AML-193 (cell line): Measurements from ENCODE around the gene SYDE1.

Source experiments
- DNase-seq, 2 experiments: peaks; one replicate each; lab custom pipeline; 2025; lab: John Stamatoyannopoulos, UW

Gene SYDE1

GRCh38 chr19:15108145-15108844 is 1.1 kb downstream of the SYDE1 start:
- DNase-seq: no peak

GRCh38 chr19:15108845-15109767 is 1.9 kb downstream of the SYDE1 start:
- no peak for DNase-seq

DNA sequence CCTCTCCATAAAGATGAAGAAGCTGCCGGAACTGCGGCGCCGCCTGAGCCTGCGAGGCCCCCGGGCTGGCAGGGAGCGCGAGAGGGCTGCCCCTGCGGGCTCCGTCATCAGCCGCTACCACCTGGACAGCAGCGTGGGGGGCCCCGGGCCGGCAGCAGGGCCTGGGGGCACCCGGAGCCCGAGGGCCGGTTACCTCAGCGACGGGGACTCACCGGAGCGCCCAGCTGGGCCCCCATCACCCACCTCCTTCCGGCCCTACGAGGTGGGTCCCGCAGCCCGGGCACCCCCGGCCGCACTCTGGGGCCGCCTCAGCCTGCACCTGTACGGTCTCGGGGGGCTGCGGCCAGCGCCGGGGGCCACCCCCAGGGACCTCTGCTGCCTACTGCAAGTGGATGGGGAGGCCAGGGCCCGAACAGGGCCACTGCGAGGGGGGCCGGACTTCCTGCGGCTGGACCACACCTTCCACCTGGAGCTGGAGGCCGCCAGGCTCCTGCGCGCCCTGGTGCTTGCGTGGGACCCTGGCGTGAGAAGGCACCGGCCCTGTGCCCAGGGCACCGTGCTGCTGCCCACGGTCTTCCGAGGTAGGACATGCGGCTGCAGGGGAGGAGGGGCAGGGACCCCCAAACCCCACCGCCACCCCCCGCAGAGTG is 2.7 kb downstream of the SYDE1 start:
- no peak for DNase-seq

DNA sequence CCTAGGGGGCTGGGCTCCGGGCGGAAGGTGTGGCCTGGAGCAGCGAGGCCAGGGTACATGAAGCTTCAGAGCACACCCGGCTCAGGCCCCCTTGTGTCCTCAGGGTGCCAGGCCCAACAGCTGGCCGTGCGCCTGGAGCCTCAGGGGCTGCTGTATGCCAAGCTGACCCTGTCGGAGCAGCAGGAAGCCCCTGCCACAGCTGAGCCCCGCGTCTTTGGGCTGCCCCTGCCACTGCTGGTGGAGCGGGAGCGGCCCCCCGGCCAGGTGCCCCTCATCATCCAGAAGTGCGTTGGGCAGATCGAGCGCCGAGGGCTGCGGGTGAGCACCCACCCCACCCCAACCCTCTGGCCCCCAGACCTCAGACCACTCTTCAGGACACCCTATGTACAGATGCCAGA is 3.2 kb downstream of the SYDE1 start:
- no peak for DNase-seq

GRCh38 chr19:15111758-15112157 is 4.6 kb downstream of the SYDE1 start:
- no peak for DNase-seq

- no peak for DNase-seq
These were observed 5.2 kb downstream of the SYDE1 start for GRCh38 chr19:15112385-15112784.

DNA sequence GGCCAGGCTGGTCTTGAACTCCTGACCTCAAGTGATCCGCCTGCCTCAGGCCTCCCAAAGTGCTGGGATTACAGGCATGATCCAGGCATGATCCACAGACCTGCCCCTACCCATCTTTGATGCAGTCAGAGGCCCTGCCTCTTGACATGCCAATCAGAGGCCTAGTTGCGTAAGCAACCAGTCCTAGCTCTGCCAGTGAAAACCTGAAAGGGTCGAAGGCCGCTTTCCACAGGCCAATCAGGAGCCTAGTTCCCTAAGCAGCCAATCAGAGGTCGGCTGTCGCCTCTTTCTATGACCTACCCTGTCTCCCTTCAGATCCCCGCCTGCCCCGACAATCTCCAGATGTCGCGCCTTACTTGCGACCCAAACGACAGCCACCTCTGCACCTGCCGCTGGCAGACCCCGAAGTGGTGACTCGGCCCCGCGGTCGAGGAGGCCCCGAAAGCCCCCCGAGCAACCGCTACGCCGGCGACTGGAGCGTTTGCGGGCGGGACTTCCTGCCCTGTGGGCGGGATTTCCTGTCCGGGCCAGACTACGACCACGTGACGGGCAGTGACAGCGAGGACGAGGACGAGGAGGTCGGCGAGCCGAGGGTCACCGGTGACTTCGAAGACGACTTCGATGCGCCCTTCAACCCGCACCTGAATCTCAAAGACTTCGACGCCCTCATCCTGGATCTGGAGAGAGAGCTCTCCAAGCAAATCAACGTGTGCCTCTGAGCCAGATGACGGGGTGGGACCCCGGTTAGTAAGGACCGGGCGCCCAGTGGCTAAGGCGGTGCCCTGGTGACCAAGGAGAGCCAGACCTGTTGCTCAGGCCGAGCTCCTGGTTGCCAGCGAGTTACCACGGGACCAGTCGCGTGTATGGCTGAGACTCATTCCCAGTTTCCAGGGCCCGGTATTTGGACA is 6.3 kb downstream of the SYDE1 start:
- no peak for DNase-seq

DNA sequence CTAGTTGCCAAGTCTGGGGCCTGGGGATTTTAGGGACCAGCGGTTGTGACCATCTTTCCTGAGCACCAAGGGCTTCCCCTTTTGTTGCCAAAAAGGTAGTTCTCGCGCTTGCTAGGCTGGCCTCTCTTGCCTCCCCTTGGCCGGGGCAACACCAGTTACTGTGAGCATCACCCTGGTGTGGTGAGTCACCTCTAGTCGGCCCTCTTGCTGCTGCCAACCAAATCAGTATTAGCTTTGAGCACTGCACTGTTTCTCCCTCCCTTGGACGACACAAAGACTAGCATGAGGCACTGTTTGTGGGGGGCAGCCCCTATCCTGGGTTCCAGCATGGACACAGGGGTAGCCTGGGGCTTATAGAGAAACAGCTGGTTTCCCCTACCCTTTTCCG is 6.9 kb downstream of the SYDE1 start:
- no peak for DNase-seq

DNA sequence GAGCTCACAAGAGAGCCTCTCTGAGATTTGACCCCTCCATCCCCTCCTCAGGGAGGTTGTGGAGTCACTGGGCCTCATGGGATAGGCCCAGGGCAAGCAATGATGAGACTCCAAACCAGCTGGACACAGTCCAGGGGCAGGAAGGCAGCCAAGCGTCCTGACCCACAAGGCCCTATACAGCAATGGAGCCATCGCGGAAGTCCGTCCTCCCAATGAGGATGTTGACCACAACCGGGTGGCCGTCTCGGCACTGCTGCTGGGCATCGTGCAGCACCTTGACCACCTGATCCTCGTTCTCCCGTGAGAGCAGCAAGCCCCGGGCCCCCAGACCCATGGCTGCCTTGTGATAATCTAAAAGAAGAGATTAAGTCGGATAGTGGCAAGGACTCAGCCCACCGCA is 7.9 kb downstream of the SYDE1 start:
- no peak for DNase-seq

DNA sequence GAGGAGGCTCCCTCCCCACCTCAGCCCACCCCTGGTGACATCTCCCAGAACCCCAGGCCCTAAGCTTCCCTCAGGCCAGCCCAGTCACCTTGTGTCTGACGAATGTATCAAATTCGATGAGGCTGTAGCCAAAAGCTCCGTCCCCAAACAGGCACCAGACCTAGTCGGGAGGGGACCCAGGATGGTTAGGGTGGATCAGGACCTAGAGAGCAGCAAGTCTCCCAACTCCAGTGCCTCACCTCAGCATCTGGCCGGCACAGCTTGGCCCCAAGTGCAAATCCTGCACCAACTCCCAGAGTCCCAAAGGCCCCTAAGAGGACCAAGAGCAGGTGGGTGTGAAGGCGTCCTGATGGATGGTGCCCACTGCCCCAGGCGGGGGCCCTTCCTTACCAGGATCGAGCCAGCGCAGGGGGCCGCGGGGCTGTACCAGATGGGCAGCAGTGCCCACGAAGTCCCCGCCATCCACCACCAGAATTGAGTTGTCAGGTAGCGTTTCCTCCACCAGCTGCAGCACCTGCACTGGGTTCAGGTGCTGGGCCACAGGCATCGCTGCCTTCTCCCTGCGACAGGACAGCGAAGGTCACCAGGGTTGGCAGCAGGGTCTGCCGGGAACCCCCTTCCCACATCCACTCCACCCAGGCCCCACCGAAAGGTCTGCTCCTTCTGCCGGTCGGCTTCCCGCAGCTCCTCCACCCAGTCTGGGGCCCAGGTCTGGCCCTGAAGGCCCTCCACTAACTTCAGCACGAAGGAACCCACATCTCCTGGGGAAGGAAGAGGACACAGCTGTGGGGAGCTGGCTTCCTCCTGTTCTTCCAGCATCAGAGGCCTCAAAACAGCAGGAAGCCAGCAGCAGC is 8.8 kb downstream of the SYDE1 start:
- DNase-seq: no peak

- DNase-seq: no peak
These were observed 9.7 kb downstream of the SYDE1 start for GRCh38 chr19:15116856-15117255.

DNA sequence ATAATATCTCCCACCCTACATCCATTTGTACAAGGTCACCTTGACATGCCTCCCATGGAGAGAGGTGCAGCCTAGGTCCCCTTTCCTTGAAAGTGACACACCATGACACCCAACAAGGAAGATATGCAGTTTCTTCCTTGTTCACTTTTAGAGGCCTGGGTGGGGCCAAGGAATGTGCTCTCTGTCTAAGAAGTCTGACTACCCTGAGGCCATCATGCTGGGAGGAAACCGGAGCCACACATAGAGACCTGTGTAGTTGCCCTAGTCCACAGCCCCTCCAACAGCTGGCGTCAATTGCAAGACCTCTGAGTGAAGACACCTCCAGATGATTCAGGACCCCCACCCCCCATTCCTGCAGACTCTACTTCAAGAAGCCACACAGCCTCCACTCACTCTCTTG is 11.0 kb downstream of the SYDE1 start:
- DNase-seq: no peak

DNA sequence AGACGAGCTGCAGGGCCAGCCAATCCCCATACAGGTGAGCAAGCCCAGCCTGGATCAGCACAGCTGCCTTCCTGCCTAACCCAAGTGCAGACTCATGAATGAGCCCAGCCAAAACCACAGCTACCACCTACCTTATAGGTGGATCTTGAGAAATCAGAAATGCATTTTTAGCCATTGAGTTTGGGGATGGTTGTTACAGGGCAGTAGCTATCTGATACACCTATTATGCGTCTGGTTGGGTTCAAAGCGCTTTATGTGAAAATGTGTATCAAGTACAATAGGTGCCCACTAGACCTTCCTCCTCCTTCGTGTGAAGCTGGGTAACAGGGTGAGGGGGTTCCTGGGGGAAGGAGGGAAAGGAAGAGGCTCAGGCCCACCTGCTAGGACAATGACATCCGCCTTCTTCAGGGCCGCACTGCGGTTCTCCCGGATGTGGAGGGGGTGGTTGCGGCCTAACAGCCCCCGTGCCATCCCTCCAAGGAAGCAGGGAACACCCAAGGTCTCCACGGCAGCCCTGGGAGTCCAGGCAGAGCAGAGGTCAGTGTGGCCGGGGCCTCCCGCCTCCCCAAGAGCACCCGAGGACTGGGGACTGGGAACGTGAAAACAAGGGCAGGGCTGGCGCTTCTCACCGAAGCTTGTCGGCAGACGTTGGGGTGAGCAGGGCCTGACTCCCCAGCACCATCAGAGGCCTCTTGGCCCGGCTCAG is 11.7 kb downstream of the SYDE1 start:
- no peak for DNase-seq

DNA sequence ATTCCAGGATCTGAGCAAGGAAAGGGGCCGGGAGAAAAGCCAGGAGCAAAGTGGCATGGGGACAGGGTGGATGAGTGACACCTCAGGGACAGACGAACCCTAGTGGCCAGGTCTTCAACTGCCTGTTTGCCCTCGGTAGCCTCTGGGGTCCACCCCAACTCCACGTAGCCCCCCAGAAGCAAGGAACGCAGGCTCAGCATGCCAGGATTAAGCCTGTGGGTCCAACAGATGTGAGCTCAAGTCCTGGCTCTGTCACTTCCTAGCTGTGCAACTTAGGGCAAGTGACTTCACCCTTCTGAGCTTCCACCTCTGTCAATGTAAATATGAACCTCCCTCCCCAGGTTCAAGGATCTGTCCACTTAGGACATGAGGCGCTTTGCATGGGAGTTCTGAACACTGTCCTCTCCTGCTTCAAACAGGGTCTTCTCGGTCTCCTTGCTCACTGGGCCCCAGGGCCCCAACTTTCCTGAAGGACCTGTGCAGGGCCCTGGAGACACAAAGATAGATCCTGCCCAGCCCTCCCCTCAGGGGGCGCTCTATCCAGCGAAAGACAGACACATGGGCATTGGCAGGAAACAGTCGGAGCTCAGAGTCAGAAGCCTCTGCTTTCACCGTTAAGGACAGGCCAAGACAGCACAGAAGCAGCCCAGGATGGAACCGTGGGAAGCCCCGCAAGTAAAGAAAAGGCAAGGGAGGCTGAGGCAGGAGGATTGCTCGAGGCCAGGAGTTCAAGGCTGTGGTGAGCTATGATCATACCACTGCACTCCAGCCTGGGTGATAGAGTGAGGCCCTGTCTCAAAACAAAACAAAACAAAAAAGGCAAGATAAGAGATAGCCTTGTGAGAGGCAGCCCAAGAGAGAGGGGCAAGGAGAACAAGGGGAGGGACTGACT is 13.2 kb downstream of the SYDE1 start:
- DNase-seq: no peak

- DNase-seq: no peak
These were observed 15.3 kb downstream of the SYDE1 start for GRCh38 chr19:15122331-15123030.

- DNase-seq: no peak
These were observed 16.1 kb downstream of the SYDE1 start for GRCh38 chr19:15123031-15123890.

- no peak for DNase-seq
These were observed 16.7 kb downstream of the SYDE1 start for GRCh38 chr19:15123900-15124299.
